Muscle of back (tissue), 11 donors: ENCODE data around the gene CD160. TPM values are rescaled to one million over a fixed set of nuclear protein-coding genes. Genes with fewer than 3 reads are reported as not detected.
"Not testable (repeated sequence)": the region's sequence is repeated elsewhere in the genome, so short reads cannot be mapped to it uniquely, and the experiment has no call there.

Source experiments
- DNase-seq, 3 donors: peaks; one replicate each; pipeline versions ENCODE4 v3.0.0 to v3.0.0-alpha.2; 2013
- polyA plus RNA-seq, 10 donors: library from polyadenylated mRNA; unstranded; fragments of 120-200 nt; gene quantifications; one replicate each; pipeline ENCODE4 v1.2.1, GENCODE V29; 2013; ENCODE audit not compliant: insufficient read length in 10 of 10

Gene CD160
- polyA plus RNA-seq, 10 donors, result 0.25 to 1.8 (median 0.62) TPM

- no peak for DNase-seq
These were observed 38.8 kb downstream of the CD160 start for GRCh38 chr1:145758116-145758515.

GRCh38 chr1:145758575-145758974 lies 39.3 kb downstream of the CD160 start:
- DNase-seq, result no peak

- DNase-seq, result no peak
These were observed 40.4 kb downstream of the CD160 start for GRCh38 chr1:145759721-145760120.

- not testable (repeated sequence) for DNase-seq
These were observed 41.2 kb downstream of the CD160 start for GRCh38 chr1:145760395-145760949.

GRCh38 chr1:145761498-145761897 lies 42.2 kb downstream of the CD160 start:
- not testable (repeated sequence) for DNase-seq

- not testable (repeated sequence) for DNase-seq
These were observed 42.7 kb downstream of the CD160 start for GRCh38 chr1:145762001-145762400.

- not testable (repeated sequence) for DNase-seq
These were observed 45.1 kb downstream of the CD160 start for GRCh38 chr1:145764231-145764940.

GRCh38 chr1:145765127-145765526 lies 45.8 kb downstream of the CD160 start:
- DNase-seq, result not testable (repeated sequence)

GRCh38 chr1:145765585-145766360 lies 46.5 kb downstream of the CD160 start:
- not testable (repeated sequence) for DNase-seq

- not testable (repeated sequence) for DNase-seq
These were observed 47.6 kb downstream of the CD160 start for GRCh38 chr1:145766926-145767325.

- not testable (repeated sequence) for DNase-seq
These were observed 48.7 kb downstream of the CD160 start for GRCh38 chr1:145768004-145768403.

- DNase-seq, result no peak
These were observed 51.8 kb downstream of the CD160 start for GRCh38 chr1:145771056-145771455.

- DNase-seq, result no peak
These were observed 54.1 kb downstream of the CD160 start for GRCh38 chr1:145773423-145773822.

- DNase-seq, result no peak
These were observed 58.3 kb downstream of the CD160 start for GRCh38 chr1:145777357-145778145.

- no peak for DNase-seq
These were observed 58.8 kb downstream of the CD160 start for GRCh38 chr1:145778146-145778540.

- peak; percentile 22 to 78 (median 44) for DNase-seq
These were observed 63.2 kb downstream of the CD160 start for GRCh38 chr1:145782272-145783099.

- DNase-seq, result no peak
These were observed 65.1 kb downstream of the CD160 start for GRCh38 chr1:145784409-145784808.

- DNase-seq, result no peak
These were observed 66.2 kb downstream of the CD160 start for GRCh38 chr1:145785547-145785946.

GRCh38 chr1:145786271-145786670 lies 67.0 kb downstream of the CD160 start:
- DNase-seq, result no peak

GRCh38 chr1:145788580-145788979 lies 69.3 kb downstream of the CD160 start:
- no peak for DNase-seq
